GM12865 (cell line): Measurements from ENCODE around the gene FSIP2.
"Not testable (repeated sequence)": the region's sequence is repeated elsewhere in the genome, so short reads cannot be mapped to it uniquely, and the experiment has no call there.

Experiments used
- DNase-seq: peaks from one replicate; pipeline ENCODE4 v3.0.0; 2010; ENCODE audit warnings: low read depth
- H3K4me3 ChIP-seq: 2 replicates; pipeline ENCODE4 v1.5.1; 2011; ENCODE audit warnings: mild to moderate bottlenecking, low read depth, low read length, control low read depth
- TF ChIP-seq, protein P1 (sequence below): IDR thresholded peaks from 2 replicates; pipeline ENCODE4 v1.5.1; 2011; ENCODE audit warnings: low read length, control low read depth, low read depth, inconsistent platforms; ENCODE audit not compliant: insufficient read depth; ENCODE audit errors: missing control alignments

FSIP2 gene

DNA sequence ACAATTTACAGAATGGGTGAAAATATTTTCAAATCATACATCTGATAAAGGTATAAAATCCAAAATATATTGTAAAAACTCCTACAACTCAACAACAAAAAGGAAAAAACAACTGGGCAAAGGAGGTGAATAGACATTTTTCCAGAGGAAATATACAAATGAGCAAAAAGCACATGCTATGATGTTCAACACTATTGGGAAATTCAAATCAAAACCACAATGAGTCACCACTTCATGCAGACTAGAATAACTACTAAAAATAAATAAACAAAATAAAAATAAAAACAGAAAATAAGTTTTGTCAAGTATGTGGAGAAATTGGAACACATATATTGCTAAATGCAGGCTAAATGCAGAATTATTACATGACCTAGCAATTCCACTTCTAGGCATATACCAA, 120.9 kb downstream of the FSIP2 start:
- H3K4me3 ChIP-seq = no peak overlapping the region
- DNase-seq = no peak
- TF ChIP-seq, protein P1, sequence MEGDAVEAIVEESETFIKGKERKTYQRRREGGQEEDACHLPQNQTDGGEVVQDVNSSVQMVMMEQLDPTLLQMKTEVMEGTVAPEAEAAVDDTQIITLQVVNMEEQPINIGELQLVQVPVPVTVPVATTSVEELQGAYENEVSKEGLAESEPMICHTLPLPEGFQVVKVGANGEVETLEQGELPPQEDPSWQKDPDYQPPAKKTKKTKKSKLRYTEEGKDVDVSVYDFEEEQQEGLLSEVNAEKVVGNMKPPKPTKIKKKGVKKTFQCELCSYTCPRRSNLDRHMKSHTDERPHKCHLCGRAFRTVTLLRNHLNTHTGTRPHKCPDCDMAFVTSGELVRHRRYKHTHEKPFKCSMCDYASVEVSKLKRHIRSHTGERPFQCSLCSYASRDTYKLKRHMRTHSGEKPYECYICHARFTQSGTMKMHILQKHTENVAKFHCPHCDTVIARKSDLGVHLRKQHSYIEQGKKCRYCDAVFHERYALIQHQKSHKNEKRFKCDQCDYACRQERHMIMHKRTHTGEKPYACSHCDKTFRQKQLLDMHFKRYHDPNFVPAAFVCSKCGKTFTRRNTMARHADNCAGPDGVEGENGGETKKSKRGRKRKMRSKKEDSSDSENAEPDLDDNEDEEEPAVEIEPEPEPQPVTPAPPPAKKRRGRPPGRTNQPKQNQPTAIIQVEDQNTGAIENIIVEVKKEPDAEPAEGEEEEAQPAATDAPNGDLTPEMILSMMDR = no peak

DNA sequence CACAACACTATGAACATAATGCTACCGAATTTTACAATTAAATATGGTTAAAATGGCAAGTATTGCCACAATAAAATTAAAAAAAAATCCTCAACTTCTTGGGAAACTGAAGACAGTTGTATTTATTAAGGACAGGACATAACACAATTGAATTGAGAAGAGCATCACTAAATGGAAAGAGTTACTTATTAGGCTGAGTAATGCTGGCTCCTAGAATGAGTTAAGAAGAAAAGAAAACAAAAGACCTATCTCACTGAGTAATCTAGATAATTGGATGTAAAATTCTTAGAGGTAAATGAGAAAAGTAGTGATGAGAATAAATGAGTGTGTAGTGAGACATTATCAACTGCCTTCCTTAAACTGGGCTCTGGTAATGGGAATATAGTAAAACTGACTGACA, 121.7 kb downstream of the FSIP2 start:
- no peak overlapping the region for H3K4me3 ChIP-seq
- TF ChIP-seq, protein P1 = no peak
- DNase-seq = no peak

DNA sequence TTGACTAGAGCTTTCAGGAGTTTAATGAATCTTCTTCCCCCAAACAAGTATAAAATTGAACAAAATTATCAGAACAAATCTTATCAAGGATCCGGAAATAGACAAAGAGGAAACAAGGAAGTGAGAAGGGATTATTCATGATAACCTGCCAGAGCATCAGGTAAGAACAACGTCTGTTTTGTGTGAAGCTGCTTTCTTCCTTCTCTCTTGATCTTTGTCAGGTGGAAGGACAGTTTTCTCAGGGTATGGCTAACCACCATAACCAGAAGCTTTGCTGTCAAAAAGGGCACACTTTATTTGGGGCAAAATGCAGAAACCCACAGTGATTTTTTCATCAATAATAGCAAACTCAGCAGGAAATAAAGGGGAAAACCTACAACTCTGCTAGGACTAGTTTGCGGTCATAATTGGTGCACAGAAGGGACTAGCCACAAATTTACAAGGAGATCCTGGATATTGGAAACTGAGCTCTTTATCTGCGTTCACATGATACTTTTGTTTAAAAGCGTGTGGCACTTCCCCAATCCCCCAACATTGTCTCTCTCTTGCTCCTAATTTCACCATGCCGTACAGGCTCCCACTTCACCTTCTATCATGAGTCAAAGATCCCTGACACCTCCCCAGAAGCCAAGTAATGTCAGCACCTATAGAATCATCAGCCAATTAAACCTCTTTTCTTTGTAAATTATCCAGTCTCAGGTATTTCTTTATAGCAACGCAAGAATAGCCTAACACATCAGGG, 124.2 kb downstream of the FSIP2 start:
- H3K4me3 ChIP-seq = no peak overlapping the region
- DNase-seq = no peak
- TF ChIP-seq, protein P1 = no peak

DNA sequence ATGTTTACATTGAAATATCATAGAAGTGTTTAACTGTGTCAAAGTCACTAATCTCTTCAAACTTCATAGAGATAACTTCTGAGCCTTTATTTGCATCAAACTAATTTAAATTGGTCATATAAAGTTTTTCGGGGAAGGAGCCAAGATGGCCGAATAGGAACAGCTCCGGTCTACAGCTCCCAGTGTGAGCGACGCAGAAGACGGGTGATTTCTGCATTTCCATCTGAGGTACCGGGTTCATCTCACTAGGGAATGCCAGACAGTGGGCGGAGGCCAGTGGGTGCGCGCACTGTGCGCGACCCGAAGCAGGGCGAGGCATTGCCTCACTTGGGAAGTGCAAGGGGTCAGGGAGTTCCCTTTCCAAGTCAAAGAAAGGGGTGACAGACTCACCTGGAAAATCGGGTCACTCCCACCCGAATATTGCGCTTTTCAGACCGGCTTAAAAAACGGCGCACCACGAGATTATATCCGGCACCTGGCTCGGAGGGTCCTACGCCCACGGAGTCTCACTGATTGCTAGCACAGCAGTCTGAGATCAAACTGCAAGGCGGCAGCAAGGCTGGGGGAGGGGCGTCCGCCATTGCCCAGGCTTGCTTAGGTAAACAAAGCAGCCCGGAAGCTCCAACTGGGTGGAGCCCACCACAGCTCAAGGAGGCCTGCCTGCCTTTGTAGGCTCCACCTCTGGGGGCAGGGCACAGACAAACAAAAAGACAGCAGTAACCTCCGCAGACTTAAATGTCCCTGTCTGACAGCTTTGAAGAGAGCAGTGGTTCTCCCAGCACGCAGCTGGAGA, 126.1 kb downstream of the FSIP2 start:
- not testable (repeated sequence) for DNase-seq, H3K4me3 ChIP-seq

DNA sequence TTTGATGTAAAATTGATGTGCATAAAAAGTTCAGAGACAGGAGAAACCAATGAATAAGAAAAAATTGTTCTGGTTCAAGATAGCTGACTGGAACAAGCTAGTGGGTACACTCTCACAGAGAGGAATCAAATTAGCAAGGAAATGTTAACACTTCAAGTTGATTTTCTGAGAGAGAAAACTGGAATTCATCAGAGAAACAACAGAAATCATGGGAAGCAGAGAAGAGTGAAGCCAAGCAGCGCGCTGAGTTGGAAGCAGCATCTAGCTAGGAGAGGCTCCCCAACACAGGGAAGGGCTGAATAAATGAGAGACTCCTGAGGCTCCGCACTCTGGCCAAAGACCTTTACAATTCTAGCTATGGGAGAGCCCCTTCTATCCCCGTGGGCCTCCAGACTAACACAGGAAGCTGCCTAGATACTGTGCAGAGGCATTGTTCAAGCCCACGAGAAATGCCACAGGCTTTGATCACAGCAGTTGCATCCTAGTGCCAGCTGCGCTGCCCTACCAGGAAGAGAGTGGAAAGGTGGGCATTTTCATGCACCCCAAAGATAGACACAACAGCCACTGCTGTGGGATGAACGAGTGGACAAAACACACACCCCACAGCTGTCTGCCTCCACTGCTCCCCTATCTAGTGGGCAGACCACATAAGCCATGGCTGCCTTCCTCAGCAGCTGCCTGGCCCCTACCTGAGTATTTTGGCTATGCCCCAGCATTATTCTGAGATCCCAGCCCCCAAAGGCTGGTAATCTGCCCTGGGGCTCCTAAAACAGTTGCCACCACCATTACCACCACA, 136.7 kb downstream of the FSIP2 start:
- H3K4me3 ChIP-seq = no peak overlapping the region
- TF ChIP-seq, protein P1 = no peak
- DNase-seq = no peak

DNA sequence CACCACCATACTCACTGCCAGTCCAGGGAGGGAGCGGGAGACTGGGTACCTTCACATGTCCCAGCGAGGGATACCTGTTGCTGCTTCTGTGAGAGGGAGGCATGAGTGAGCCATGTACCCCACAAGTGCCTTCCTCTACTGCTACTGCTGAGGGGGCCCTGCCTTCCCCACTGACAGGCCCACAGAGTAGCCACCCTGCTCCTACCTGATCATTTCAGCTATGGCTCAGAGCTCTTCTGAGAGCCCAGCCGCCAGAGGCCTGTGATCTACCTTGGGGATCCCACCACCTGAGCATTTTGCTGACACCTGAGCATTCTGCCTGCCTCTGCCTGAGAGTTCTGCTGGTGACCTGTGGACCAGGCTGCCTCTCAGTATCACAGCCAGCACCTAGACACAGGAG, 137.6 kb downstream of the FSIP2 start:
- TF ChIP-seq, protein P1 = no peak
- H3K4me3 ChIP-seq = no peak overlapping the region

DNA sequence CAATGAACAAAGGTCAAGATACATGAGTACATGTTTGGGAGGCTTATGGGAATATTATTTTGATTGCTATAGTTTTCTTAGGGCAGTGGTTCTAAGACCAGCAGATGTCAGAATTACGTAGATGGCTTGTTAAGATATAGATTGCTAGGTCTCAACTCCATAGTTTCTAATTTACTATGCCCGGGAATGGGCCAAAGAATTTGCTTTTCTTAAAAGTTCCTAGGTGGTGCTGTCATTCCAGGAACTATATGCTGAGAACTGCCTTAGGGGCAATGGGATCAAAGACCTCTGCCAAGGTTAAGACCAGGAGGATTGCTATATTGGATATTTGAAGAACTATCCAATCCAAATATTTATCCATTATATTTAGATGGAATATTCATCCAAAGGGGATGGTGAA, 141.8 kb downstream of the FSIP2 start:
- no peak overlapping the region for H3K4me3 ChIP-seq
- no peak for DNase-seq
- TF ChIP-seq, protein P1 = no peak

More for the DNA sequence above, 137.6 kb downstream of the FSIP2 start:
- DNase-seq = no peak
